H1 (cell line): ENCODE results near the gene GLB1L2. TPM values are rescaled to one million over a fixed set of nuclear protein-coding genes. Genes with fewer than 3 reads are reported as not detected.

Experiments used
- KDM4A ChIP-seq: IDR thresholded peaks from one replicate; pipeline ENCODE4 v1.7.1; 2012; ENCODE audit warnings: low read depth, mild to moderate bottlenecking, moderate library complexity, low read length, inconsistent platforms; ENCODE audit not compliant: severe bottlenecking
- TAF1 ChIP-seq: IDR thresholded peaks from 2 replicates; pipeline ENCODE4 v1.6.1; 2011; ENCODE audit warnings: mild to moderate bottlenecking, low read depth, low read length
- polyA plus RNA-seq, 7 experiments: library from polyadenylated mRNA; depleted of rRNA in 3 of 7; stranded (reverse) in 5 of 7; unstranded in 2 of 7; fragments of >200 nt in 5 of 7; fragments of 200-250 nt in 2 of 7; gene quantifications; 1 replicate in 5 of 7; 2 replicates in 1 of 7; 4 replicates in 1 of 7; pipeline versions ENCODE4 v1.2.1 to v1.2.3, GENCODE V29; 2011 to 2013; ENCODE audit warnings: missing spikeins in 2 of 7, mixed read lengths in 2 of 7
- total RNA-seq: library from RNA; stranded (reverse); fragmentation: NEBNext Ultra II Directional; extraction: Animal tissue kit (Norgen Biotek cat#: 25700); gene quantifications from 2 replicates; pipeline ENCODE4 v1.2.1, GENCODE V29; 2021

GLB1L2 gene
- total and polyA plus RNA-seq, 2 of the 8 experiments (the other 6 are each of a cell fraction or from before 2014, with no cell fraction given), result 4.4 to 7.9 TPM

GRCh38 chr11:134346976-134347350, 15.2 kb downstream of the GLB1L2 start (continued):
- TF ChIP-seq KDM4A, result no peak
- no peak for TF ChIP-seq TAF1
